GM12878 (cell line): Measurements from ENCODE around the gene TP53I3. TPM values are rescaled to one million over a fixed set of nuclear protein-coding genes. Genes with fewer than 3 reads are reported as not detected.

Source experiments
- CBX5 ChIP-seq: sonication (generic); IDR thresholded peaks from 2 replicates; pipeline ENCODE4 v1.6.1; 2016; ENCODE audit warnings: low read depth, moderate library complexity, mild to moderate bottlenecking, inconsistent platforms
- CHD1 ChIP-seq: IDR thresholded peaks from 2 replicates; pipeline ENCODE4 v1.6.1; 2012; ENCODE audit warnings: low read depth, low read length, improper control_type of control experiment
- ETV6 ChIP-seq, 2 experiments: fragments of 450-650 bp in 1 of 2; IDR thresholded peaks in 1 of 2; conservative IDR thresholded peaks in 1 of 2; 2 replicates each; pipeline ENCODE4 v1.6.1; 2014; ENCODE audit warnings: antibody characterized with exemption in 1 of 2, borderline replicate concordance in 1 of 2, low read depth in 1 of 2, mild to moderate bottlenecking in 1 of 2, moderate library complexity in 1 of 2
- FOXK2 ChIP-seq: fragments of 450-650 bp; IDR thresholded peaks from 2 replicates; pipeline ENCODE4 v1.6.1; 2017; ENCODE audit warnings: mild to moderate bottlenecking, moderate library complexity
- GATAD2B ChIP-seq: fragments of 450-650 bp; conservative IDR thresholded peaks from 2 replicates; pipeline ENCODE4 v1.6.1; 2017; ENCODE audit warnings: low read depth, mild to moderate bottlenecking, moderate library complexity
- LARP7 ChIP-seq: fragments of 450-650 bp; IDR thresholded peaks from 2 replicates; pipeline ENCODE4 v1.6.1; 2017; ENCODE audit warnings: mild to moderate bottlenecking
- MXI1 ChIP-seq: fragments of 150-350 bp; IDR thresholded peaks from 2 replicates; pipeline ENCODE4 v1.6.1; 2011; ENCODE audit warnings: low read depth, mild to moderate bottlenecking, inconsistent platforms, low read length, improper control_type of control experiment
- NFIC ChIP-seq: IDR thresholded peaks from 2 replicates; pipeline ENCODE4 v1.6.1; 2012; ENCODE audit warnings: low read depth, mild to moderate bottlenecking, inconsistent platforms, low read length, moderate library complexity
- NFXL1 ChIP-seq: fragments of 450-650 bp; IDR thresholded peaks from 2 replicates; pipeline ENCODE4 v1.6.1; 2017; ENCODE audit warnings: antibody characterized with exemption, mild to moderate bottlenecking, borderline replicate concordance
- NR2C2 ChIP-seq: IDR thresholded peaks from 2 replicates; pipeline ENCODE4 v1.6.1; 2011; ENCODE audit warnings: borderline replicate concordance, low read depth; ENCODE audit not compliant: control insufficient read depth, insufficient read length
- NRF1 ChIP-seq: conservative IDR thresholded peaks from 2 replicates; pipeline ENCODE4 v1.6.1; 2011; ENCODE audit warnings: mild to moderate bottlenecking, low read depth, low read length, improper control_type of control experiment
- RFX5 ChIP-seq: IDR thresholded peaks from 2 replicates; pipeline ENCODE4 v1.6.1; 2011; ENCODE audit warnings: low read depth, low read length, improper control_type of control experiment
- SIX5 ChIP-seq: IDR thresholded peaks from 2 replicates; pipeline ENCODE4 v1.6.1; 2011; ENCODE audit warnings: mild to moderate bottlenecking, low read depth, low read length, moderate library complexity; ENCODE audit not compliant: severe bottlenecking
- SP1 ChIP-seq: IDR thresholded peaks from one replicate; pipeline ENCODE4 v1.6.1; 2011; ENCODE audit warnings: low read depth, low read length
- SREBF1 ChIP-seq: IDR thresholded peaks from 2 replicates; pipeline ENCODE4 v1.6.1; 2012; ENCODE audit warnings: mild to moderate bottlenecking, low read length
- polyA plus RNA-seq, 11 experiments: library from polyadenylated mRNA; depleted of rRNA in 4 of 11; unstranded in 6 of 11; stranded (reverse) in 5 of 11; fragments of >200 nt; fragmentation: Nextera tagmentation in 4 of 11; fragmentation: Illumina TruSeq in 1 of 11; extraction: Ambion mirVana in 4 of 11; extraction: Trizol in 1 of 11; gene quantifications; 1 replicate in 1 of 11; 2 replicates in 10 of 11; pipeline versions ENCODE4 v1.2.1 to v1.2.3, GENCODE V29; 2011 to 2016; ENCODE audit warnings: inconsistent platforms in 2 of 11, missing spikeins in 2 of 11, low read depth in 1 of 11
- total RNA-seq, 4 experiments: library from RNA; depleted of rRNA in 3 of 4; stranded (reverse); fragments of >200 nt in 3 of 4; fragmentation: Illumina TruSeq in 1 of 4; extraction: Trizol in 1 of 4; gene quantifications; 2 replicates each; pipeline versions ENCODE4 v1.2.1 to v1.2.3, GENCODE V29; 2013 to 2021
- TF ChIP-seq, protein P1 (sequence below): fragments of 450-650 bp; formaldehyde crosslinking; IDR thresholded peaks from 2 replicates; pipeline ENCODE4 v1.5.0; 2022; ENCODE audit warnings: mild to moderate bottlenecking, missing genetic modification characterization
- TF ChIP-seq, protein P2 (sequence below): IDR thresholded peaks from 2 replicates; pipeline ENCODE4 v1.6.1; 2012; ENCODE audit warnings: low read depth, low read length, improper control_type of control experiment
- TF ChIP-seq, protein P3 (sequence below): IDR thresholded peaks from 2 replicates; pipeline ENCODE4 v1.6.1; 2012; ENCODE audit warnings: mild to moderate bottlenecking, low read depth, low read length
- TF ChIP-seq, protein P4 (sequence below): fragments of 450-650 bp; IDR thresholded peaks from 2 replicates; pipeline ENCODE4 v1.6.1; 2016; ENCODE audit warnings: mild to moderate bottlenecking

The TP53I3 gene
- total and polyA plus RNA-seq, 10 of the 15 experiments (the other 5 are each of a cell fraction or from before 2014, with no cell fraction given), result 1.4 to 57.4 (median 11.6) TPM

DNA sequence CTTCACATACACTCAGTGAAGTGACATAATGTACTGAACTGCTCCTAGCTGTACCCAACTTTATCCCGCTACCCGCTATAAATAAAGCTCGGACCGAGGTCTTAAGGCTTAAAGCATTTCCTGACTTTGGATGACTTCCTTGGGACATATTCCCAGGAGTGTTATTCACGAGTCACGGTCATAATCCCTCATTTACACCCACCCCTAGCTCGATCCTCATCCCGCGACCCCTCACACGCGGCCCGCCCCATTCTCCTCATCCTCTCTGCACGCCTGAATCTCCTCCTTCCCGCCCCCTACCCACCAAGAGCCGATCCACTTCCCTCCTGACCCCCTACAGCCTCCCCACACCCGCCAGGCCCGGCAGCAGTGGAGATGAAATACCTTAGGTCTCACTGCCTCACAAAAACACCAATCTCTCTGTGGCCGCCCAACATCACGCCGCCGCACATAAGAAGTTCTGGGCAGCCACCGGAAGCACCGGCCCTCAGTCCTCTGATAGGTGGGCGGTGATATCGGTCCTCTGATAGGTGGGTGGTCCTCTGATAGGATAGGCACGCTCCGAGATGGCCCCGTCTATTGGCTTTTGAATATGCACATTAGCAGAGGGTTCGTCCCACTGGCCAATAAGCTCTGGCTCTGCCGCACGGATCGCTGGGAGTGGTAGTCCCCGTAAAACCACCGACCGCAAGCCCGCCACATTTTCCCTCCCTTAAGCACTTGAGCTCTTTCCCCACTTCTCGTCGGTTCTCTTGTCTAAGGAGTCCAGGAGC lies 37.5 kb downstream of the TP53I3 start, which contains the start of gene WDCP (continued):
- TF ChIP-seq, protein P1, sequence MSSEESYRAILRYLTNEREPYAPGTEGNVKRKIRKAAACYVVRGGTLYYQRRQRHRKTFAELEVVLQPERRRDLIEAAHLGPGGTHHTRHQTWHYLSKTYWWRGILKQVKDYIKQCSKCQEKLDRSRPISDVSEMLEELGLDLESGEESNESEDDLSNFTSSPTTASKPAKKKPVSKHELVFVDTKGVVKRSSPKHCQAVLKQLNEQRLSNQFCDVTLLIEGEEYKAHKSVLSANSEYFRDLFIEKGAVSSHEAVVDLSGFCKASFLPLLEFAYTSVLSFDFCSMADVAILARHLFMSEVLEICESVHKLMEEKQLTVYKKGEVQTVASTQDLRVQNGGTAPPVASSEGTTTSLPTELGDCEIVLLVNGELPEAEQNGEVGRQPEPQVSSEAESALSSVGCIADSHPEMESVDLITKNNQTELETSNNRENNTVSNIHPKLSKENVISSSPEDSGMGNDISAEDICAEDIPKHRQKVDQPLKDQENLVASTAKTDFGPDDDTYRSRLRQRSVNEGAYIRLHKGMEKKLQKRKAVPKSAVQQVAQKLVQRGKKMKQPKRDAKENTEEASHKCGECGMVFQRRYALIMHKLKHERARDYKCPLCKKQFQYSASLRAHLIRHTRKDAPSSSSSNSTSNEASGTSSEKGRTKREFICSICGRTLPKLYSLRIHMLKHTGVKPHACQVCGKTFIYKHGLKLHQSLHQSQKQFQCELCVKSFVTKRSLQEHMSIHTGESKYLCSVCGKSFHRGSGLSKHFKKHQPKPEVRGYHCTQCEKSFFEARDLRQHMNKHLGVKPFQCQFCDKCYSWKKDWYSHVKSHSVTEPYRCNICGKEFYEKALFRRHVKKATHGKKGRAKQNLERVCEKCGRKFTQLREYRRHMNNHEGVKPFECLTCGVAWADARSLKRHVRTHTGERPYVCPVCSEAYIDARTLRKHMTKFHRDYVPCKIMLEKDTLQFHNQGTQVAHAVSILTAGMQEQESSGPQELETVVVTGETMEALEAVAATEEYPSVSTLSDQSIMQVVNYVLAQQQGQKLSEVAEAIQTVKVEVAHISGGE, result no peak
- no peak for TF ChIP-seq GATAD2B
- no peak for TF ChIP-seq NR2C2
- no peak for TF ChIP-seq RFX5
- TF ChIP-seq SP1, result peak; percentile 97
- TF ChIP-seq, protein P2, sequence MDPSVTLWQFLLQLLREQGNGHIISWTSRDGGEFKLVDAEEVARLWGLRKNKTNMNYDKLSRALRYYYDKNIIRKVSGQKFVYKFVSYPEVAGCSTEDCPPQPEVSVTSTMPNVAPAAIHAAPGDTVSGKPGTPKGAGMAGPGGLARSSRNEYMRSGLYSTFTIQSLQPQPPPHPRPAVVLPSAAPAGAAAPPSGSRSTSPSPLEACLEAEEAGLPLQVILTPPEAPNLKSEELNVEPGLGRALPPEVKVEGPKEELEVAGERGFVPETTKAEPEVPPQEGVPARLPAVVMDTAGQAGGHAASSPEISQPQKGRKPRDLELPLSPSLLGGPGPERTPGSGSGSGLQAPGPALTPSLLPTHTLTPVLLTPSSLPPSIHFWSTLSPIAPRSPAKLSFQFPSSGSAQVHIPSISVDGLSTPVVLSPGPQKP, result 0 out of 2 replicates have a peak, but pooled peaks have one; percentile 12
- TF ChIP-seq MXI1, result peak; percentile 88
- TF ChIP-seq CBX5, result no peak
- TF ChIP-seq SIX5, result peak; percentile 86
- no peak for TF ChIP-seq NFIC
- TF ChIP-seq NRF1, result no peak
- peak; percentile 34; the same call in 1 of the 2 replicates for TF ChIP-seq SREBF1
- TF ChIP-seq FOXK2, result no peak
- TF ChIP-seq ETV6 (conservative IDR thresholded peaks at IDR 0.05 in 1 of 2, IDR thresholded peaks at IDR 0.05 in 1 of 2; ENCODE audit: borderline replicate concordance in 1 of 2, low read depth in 1 of 2), result no peak
- no peak for TF ChIP-seq LARP7
- TF ChIP-seq CHD1, result no peak
- TF ChIP-seq, protein P3, sequence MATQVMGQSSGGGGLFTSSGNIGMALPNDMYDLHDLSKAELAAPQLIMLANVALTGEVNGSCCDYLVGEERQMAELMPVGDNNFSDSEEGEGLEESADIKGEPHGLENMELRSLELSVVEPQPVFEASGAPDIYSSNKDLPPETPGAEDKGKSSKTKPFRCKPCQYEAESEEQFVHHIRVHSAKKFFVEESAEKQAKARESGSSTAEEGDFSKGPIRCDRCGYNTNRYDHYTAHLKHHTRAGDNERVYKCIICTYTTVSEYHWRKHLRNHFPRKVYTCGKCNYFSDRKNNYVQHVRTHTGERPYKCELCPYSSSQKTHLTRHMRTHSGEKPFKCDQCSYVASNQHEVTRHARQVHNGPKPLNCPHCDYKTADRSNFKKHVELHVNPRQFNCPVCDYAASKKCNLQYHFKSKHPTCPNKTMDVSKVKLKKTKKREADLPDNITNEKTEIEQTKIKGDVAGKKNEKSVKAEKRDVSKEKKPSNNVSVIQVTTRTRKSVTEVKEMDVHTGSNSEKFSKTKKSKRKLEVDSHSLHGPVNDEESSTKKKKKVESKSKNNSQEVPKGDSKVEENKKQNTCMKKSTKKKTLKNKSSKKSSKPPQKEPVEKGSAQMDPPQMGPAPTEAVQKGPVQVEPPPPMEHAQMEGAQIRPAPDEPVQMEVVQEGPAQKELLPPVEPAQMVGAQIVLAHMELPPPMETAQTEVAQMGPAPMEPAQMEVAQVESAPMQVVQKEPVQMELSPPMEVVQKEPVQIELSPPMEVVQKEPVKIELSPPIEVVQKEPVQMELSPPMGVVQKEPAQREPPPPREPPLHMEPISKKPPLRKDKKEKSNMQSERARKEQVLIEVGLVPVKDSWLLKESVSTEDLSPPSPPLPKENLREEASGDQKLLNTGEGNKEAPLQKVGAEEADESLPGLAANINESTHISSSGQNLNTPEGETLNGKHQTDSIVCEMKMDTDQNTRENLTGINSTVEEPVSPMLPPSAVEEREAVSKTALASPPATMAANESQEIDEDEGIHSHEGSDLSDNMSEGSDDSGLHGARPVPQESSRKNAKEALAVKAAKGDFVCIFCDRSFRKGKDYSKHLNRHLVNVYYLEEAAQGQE, result no peak
- TF ChIP-seq, protein P4, sequence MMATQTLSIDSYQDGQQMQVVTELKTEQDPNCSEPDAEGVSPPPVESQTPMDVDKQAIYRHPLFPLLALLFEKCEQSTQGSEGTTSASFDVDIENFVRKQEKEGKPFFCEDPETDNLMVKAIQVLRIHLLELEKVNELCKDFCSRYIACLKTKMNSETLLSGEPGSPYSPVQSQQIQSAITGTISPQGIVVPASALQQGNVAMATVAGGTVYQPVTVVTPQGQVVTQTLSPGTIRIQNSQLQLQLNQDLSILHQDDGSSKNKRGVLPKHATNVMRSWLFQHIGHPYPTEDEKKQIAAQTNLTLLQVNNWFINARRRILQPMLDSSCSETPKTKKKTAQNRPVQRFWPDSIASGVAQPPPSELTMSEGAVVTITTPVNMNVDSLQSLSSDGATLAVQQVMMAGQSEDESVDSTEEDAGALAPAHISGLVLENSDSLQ, result peak; percentile 95
- TF ChIP-seq NFXL1, result no peak
